ENCODE measurements around the gene SF3B4.

DNA sequence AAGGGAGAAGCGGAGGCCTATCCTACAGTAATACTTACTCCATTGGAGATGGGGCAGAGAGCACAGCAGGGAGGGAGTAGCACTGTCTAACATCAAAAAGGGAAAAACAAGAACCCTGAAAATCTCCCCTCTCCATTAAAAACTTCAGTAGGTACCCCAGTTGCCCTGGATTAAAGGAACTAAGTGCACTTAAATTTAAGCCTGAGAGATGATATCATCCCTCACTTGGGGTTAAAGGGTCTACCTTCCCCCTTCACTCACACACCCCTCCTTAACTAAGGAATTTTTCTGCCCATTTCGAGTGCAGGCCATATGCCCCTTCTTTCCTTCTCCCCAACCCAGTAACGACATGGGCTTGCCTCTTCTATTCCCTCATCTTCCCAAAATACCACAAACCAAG, 12.8 kb upstream of the SF3B4 start:
- TF ChIP-seq, protein P1, sequence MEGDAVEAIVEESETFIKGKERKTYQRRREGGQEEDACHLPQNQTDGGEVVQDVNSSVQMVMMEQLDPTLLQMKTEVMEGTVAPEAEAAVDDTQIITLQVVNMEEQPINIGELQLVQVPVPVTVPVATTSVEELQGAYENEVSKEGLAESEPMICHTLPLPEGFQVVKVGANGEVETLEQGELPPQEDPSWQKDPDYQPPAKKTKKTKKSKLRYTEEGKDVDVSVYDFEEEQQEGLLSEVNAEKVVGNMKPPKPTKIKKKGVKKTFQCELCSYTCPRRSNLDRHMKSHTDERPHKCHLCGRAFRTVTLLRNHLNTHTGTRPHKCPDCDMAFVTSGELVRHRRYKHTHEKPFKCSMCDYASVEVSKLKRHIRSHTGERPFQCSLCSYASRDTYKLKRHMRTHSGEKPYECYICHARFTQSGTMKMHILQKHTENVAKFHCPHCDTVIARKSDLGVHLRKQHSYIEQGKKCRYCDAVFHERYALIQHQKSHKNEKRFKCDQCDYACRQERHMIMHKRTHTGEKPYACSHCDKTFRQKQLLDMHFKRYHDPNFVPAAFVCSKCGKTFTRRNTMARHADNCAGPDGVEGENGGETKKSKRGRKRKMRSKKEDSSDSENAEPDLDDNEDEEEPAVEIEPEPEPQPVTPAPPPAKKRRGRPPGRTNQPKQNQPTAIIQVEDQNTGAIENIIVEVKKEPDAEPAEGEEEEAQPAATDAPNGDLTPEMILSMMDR (conservative IDR thresholded peaks at IDR 0.05), result no peak
- no peak for TF ChIP-seq ZFX (IDR thresholded peaks at IDR 0.05)
